Ishikawa (cell line): Measurements from ENCODE around the gene PODXL2.

ENCODE experiments used
- NFIC ChIP-seq: IDR thresholded peaks from 2 replicates; pipeline ENCODE4 v1.6.1; 2012
- TCF12 ChIP-seq: IDR thresholded peaks from 2 replicates; pipeline ENCODE4 v1.6.1; 2012; ENCODE audit warnings: low read depth

DNA sequence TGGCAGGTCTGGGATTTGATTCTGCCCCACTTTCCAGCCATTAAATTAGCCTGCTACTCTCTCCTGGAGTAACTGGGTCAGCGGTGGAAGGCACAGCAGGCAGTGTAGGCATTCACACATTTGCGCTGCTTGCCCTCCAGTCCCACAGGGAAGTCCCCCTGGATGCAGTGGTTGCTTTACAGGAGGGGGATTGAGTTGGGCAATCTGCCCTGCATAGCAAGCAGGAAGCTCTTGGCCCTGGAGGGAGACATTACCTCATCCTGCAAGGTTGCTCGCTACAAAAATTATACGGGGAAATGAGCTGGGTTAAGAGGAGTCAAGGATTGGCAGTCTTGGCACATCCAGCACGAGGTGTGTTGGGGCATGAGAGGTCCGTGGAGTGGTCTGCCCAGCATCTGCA is 16.0 kb upstream of the PODXL2 start:
- TF ChIP-seq NFIC: no peak
- TF ChIP-seq TCF12: no peak
